Transverse colon (tissue), 3 donors: ENCODE results near the gene BLVRB.

ENCODE experiments used
- CTCF ChIP-seq, 5 experiments: fragments of 200-600 bp in 3 of 5; fragments of 450-650 bp in 2 of 5; sonication (generic) in 3 of 5; IDR thresholded peaks; 1 replicate in 2 of 5; 2 replicates in 3 of 5; pipeline ENCODE4 v1.5.1; 2016 to 2017; ENCODE audit warnings: antibody characterized with exemption in 5 of 5, inconsistent platforms in 3 of 5, mild to moderate bottlenecking in 2 of 5, moderate library complexity in 1 of 5
- EP300 ChIP-seq: sonication (generic); formaldehyde crosslinking; IDR thresholded peaks from one replicate; pipeline ENCODE4 v1.6.1; 2017; ENCODE audit warnings: antibody characterized with exemption, low read depth
- POLR2A ChIP-seq: fragments of 450-650 bp; IDR thresholded peaks from one replicate; pipeline ENCODE4 v1.6.1; 2016; ENCODE audit warnings: antibody characterized with exemption, mild to moderate bottlenecking, moderate library complexity

DNA sequence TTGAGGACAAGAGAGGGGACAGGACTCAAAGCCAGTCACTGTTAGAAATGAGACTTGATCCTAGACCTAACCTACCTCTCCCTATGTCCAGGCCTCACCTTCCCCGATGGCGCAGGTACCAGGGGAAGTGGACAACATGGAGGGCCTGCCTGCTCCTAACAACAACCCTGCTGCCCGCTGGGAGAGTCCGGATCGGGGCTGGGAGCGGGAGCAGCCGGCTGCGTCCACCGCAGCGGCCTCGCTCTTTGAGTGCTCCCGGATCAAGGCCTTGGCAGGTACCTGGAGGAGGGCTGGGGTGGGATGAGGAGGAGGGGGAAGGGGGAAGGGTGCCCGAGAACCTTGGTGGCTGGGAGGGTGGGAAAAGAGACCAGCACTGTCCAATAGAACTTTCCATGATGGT, 7.0 kb upstream of the BLVRB start:
- TF ChIP-seq EP300 (no peak), CTCF (IDR thresholded peaks at IDR 0.05) (no peak), POLR2A (no peak)
